GM23338 (cell line): ENCODE data around the gene ZNRF2. TPM values are rescaled to one million over a fixed set of nuclear protein-coding genes. Genes with fewer than 3 reads are reported as not detected.

Experiments
- ATAC-seq: fragments of 200-7000 bp; cut with Tn5 transposase; 3 replicates; pipeline ENCODE4 v1.9.1; 2020
- DNase-seq: peaks from one replicate; pipeline ENCODE4 v3.0.0-alpha.2; 2015; ENCODE audit warnings: low spot score
- H2AFZ ChIP-seq: fragments of 200-600 bp; sonication (generic); 2 replicates; pipeline ENCODE4 v1.8.0; 2016; ENCODE audit warnings: antibody characterized with exemption, mild to moderate bottlenecking, moderate library complexity
- H3F3A ChIP-seq: fragments of 200-600 bp; sonication (generic); replicated peaks from 2 replicates; pipeline ENCODE4 v1.8.0; 2017; ENCODE audit warnings: antibody characterized with exemption, mixed run types, low read depth
- H3K27ac ChIP-seq: fragments of 200-600 bp; sonication (generic); 2 replicates; pipeline ENCODE4 v1.6.1; 2016; ENCODE audit warnings: low read depth
- H3K27me3 ChIP-seq: fragments of 200-600 bp; sonication (generic); 2 replicates; pipeline ENCODE4 v1.8.0; 2016; ENCODE audit warnings: mild to moderate bottlenecking, mixed run types, moderate library complexity; ENCODE audit not compliant: insufficient read depth
- H3K36me3 ChIP-seq: fragments of 200-600 bp; sonication (generic); 2 replicates; pipeline ENCODE4 v1.8.0; 2016; ENCODE audit warnings: mild to moderate bottlenecking; ENCODE audit not compliant: insufficient read depth
- H3K4me1 ChIP-seq: fragments of 200-600 bp; sonication (generic); 2 replicates; pipeline ENCODE4 v1.8.0; 2016; ENCODE audit warnings: mild to moderate bottlenecking, moderate library complexity; ENCODE audit not compliant: insufficient read depth
- H3K4me2 ChIP-seq: fragments of 200-600 bp; sonication (generic); 2 replicates; pipeline ENCODE4 v1.7.1; 2017; ENCODE audit warnings: mixed run types
- H3K4me3 ChIP-seq: fragments of 200-600 bp; sonication (generic); 2 replicates; pipeline ENCODE4 v1.6.1; 2016; ENCODE audit warnings: mixed run types
- H3K79me2 ChIP-seq: fragments of 200-600 bp; sonication (generic); replicated peaks from 2 replicates; pipeline ENCODE4 v1.8.0; 2017; ENCODE audit warnings: mild to moderate bottlenecking; ENCODE audit not compliant: insufficient read depth
- H3K9me2 ChIP-seq: fragments of 200-600 bp; sonication (generic); 2 replicates; pipeline ENCODE4 v1.8.0; 2017; ENCODE audit not compliant: insufficient read depth
- H4K20me1 ChIP-seq: fragments of 200-600 bp; sonication (generic); replicated peaks from 2 replicates; pipeline ENCODE4 v1.8.0; 2017; ENCODE audit warnings: mild to moderate bottlenecking; ENCODE audit not compliant: insufficient read depth
- H3K27ac Mint-ChIP-seq: 2 replicates; pipeline ENCODE4 v1.8.0; 2020; ENCODE audit warnings: inconsistent platforms, mild to moderate bottlenecking, moderate library complexity, mixed read lengths
- H3K27me3 Mint-ChIP-seq: 3 replicates; pipeline ENCODE4 v1.8.0; 2022; ENCODE audit warnings: low read depth, mild to moderate bottlenecking, moderate library complexity, mixed read lengths, inconsistent platforms; ENCODE audit not compliant: insufficient read depth, poor library complexity
- H3K36me3 Mint-ChIP-seq: 3 replicates; pipeline ENCODE4 v1.8.0; 2021; ENCODE audit warnings: low read depth, mild to moderate bottlenecking, inconsistent platforms, moderate library complexity, mixed read lengths
- H3K4me1 Mint-ChIP-seq: 3 replicates; pipeline ENCODE4 v1.8.0; 2020; ENCODE audit warnings: mild to moderate bottlenecking, inconsistent platforms, mixed read lengths
- H3K4me3 Mint-ChIP-seq: 3 replicates; pipeline ENCODE4 v1.8.0; 2021; ENCODE audit warnings: moderate library complexity, mild to moderate bottlenecking, inconsistent platforms, mixed read lengths
- H3K9me3 Mint-ChIP-seq: 3 replicates; pipeline ENCODE4 v1.8.0; 2020; ENCODE audit warnings: moderate library complexity, mild to moderate bottlenecking, inconsistent platforms, mixed read lengths
- CTCF ChIP-seq, 2 experiments: fragments of 200-600 bp in 1 of 2; sonication (generic) in 1 of 2; conservative IDR thresholded peaks; 2 replicates each; pipeline versions ENCODE4 v1.5.1 to v1.6.1; 2016 to 2017; ENCODE audit warnings: antibody characterized with exemption in 2 of 2, low read depth in 2 of 2, mild to moderate bottlenecking in 2 of 2, moderate library complexity in 1 of 2
- ETS1 ChIP-seq: IDR thresholded peaks from 2 replicates; pipeline ENCODE4 v1.6.1; 2016; ENCODE audit warnings: antibody characterized with exemption
- EZH2phosphoT487 ChIP-seq: fragments of 200-600 bp; sonication (generic); IDR thresholded peaks from one replicate; pipeline ENCODE4 v1.8.1; 2018; ENCODE audit warnings: antibody characterized with exemption; ENCODE audit not compliant: unreplicated experiment
- NANOG ChIP-seq: IDR thresholded peaks from 2 replicates; pipeline ENCODE4 v1.6.1; 2016; ENCODE audit warnings: antibody characterized with exemption, borderline replicate concordance
- POLR2AphosphoS5 ChIP-seq: IDR thresholded peaks from 2 replicates; pipeline ENCODE4 v1.6.1; 2016; ENCODE audit warnings: antibody characterized with exemption, low read depth
- REST ChIP-seq: IDR thresholded peaks from one replicate; pipeline ENCODE4 v1.6.1; 2018; ENCODE audit warnings: antibody characterized with exemption; ENCODE audit not compliant: unreplicated experiment
- STAT1 ChIP-seq: IDR thresholded peaks from one replicate; pipeline ENCODE4 v1.6.1; 2016; ENCODE audit warnings: antibody characterized with exemption; ENCODE audit not compliant: unreplicated experiment
- ZNF114 ChIP-seq: fragments of 250-450 bp; sonication (Bioruptor Pico); IDR thresholded peaks from 2 replicates; pipeline ENCODE4 v1.5.0; 2020; ENCODE audit warnings: mild to moderate bottlenecking, moderate library complexity
- polyA plus RNA-seq: library from polyadenylated mRNA; unstranded; fragments of >200 nt; fragmentation: Nextera tagmentation; extraction: Ambion mirVana; gene quantifications from 2 replicates; pipeline ENCODE4 v1.2.1, GENCODE V29; 2016
- total RNA-seq: library from RNA; depleted of rRNA; stranded (reverse); fragments of >200 nt; shearing (Covaris generic); gene quantifications from 2 replicates; pipeline ENCODE4 v1.2.3, GENCODE V29; 2014

ZNRF2 gene
- total and polyA plus RNA-seq, 2 experiments from 2014 or later: 6.0 to 34.7 TPM

DNA sequence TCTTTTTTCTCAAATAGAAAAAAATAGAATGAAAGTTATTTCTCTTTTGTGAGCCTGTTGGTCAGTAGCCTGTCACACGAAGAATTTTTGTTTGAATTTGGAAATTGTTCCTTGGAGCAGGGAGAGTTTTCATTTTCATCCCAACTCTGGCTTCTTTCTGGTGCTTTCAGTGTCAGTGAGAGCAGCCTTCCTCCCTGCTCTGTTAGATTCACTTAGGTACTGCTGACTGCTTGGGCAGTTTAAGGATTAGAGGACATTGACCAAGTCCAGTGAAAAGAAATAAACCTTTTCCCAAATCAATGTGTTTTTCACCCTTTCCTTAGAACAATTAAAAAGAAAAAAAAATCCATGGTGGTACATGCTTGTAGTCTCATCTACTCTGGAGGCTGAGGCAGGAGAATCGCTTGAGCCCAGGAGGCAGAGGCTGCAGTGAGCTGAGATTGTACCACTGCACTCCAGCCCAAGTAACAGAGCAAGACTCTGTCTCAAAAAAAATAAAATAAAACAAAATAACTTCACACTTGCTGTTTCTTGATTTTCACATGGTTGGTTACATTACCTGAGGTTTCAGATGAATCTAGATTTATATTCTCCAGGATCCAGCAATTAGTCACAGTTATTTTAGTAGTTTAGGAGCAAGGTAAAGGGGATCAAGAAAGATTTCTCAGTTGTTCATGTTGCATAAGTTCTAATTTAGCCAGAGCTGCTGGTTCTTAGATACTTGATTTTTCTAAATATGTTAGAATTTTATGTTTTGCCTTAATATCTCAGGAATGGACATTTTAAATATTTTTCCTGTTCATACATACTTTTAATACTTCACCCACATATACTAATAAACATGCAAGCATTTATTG is 63.1 kb downstream of the ZNRF2 start:
- peak overlapping the region; percentile 70 for H3K27ac ChIP-seq
- TF ChIP-seq POLR2AphosphoS5 (no peak), CTCF (conservative IDR thresholded peaks at IDR 0.05; ENCODE audit: low read depth in 2 of 2) (no peak), EZH2phosphoT487 (no peak), ETS1 (no peak), REST (no peak), ZNF114 (CRISPR knock-in tag) (no peak), STAT1 (no peak), NANOG (no peak)

More for the DNA sequence above, 63.1 kb downstream of the ZNRF2 start:
- Histone ChIP-seq H3K4me3 (no peak overlapping the region), H4K20me1 (no peaks in the 10 kb centered on the region), H3K27me3 (no peaks in the 10 kb centered on the region), H3K9me2 (no peaks in the 10 kb centered on the region), H3K4me1 (peaks cover 28% of the 10 kb centered on the region), H3K79me2 (peaks cover 92% of the 10 kb centered on the region), H3K4me2 (no peak overlapping the region), H2AFZ (no peak overlapping the region), H3F3A (no peaks in the 10 kb centered on the region), H3K36me3 (no peaks in the 10 kb centered on the region)
- H3K9me3 Mint-ChIP-seq: no peaks in the 10 kb centered on the region
- peaks cover 68% of the 10 kb centered on the region for H3K4me1 Mint-ChIP-seq
- no peaks in the 10 kb centered on the region for H3K27me3 Mint-ChIP-seq
- DNase-seq (no peak), ATAC-seq (peak; percentile 49)
- H3K27ac Mint-ChIP-seq: peak overlapping the region; percentile 89
- H3K36me3 Mint-ChIP-seq: no peaks in the 10 kb centered on the region
- no peak overlapping the region for H3K4me3 Mint-ChIP-seq
